Colon (tissue), 2 donors: Measurements from ENCODE around the gene UBE3D.

Experiments
- FAIRE-seq: peaks from 2 replicates; lab custom pipeline; 2012; peaks lifted over from hg19 to GRCh38; lab: Jason Lieb, UNC
- donor health status: control.
- donor health status: control.

The UBE3D gene, protein sequence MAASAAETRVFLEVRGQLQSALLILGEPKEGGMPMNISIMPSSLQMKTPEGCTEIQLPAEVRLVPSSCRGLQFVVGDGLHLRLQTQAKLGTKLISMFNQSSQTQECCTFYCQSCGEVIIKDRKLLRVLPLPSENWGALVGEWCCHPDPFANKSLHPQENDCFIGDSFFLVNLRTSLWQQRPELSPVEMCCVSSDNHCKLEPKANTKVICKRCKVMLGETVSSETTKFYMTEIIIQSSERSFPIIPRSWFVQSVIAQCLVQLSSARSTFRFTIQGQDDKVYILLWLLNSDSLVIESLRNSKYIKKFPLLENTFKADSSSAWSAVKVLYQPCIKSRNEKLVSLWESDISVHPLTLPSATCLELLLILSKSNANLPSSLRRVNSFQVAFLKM

GRCh38 chr6:83065511-83066192, at the start of gene UBE3D:
UBE3D (minus strand) TSS chr6:83065841; CDS start chr6:83065718, 123 bp downstream.
- FAIRE-seq, result no peak

DNA sequence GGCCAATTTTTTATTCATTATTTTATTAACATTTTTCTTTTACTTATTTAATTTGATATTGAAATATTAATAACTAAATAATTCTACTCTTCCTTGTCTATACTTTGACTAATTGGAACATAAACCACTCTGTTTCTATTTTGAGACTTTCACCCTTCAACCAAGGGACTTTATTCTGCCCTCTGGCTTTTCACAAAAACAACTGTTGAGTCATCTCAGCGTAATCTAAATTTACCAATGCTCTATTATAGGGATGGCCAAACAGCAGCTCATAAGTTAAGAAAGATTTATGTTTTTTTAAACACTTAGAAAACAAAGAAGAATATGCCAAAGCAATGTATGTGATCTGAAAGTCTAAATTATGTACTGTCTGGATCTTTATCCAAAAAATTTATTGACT, 48.5 kb upstream of the UBE3D start:
- no peak for FAIRE-seq

- no peak for FAIRE-seq
These were observed 47.6 kb upstream of the UBE3D start for GRCh38 chr6:83113258-83113657.

DNA sequence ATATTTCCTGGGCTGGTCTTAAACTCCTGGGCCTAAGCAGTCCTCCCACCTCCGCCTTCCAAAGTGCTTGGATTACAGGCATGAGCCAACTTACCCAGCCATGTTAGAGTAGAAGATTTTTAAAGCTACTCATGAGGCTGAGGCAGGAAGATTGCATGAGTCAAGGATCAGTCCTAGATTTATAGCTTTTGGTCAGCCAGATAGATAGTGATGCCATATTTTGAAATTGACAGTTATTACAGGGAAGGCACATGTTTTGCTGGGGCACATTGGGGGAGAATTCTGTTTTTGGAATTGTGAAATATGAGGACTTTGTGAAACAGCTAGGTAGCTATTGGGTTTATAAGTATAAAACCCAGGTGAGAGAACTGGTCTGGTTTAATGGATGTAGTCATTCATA, 42.7 kb upstream of the UBE3D start:
- FAIRE-seq, result no peak

DNA sequence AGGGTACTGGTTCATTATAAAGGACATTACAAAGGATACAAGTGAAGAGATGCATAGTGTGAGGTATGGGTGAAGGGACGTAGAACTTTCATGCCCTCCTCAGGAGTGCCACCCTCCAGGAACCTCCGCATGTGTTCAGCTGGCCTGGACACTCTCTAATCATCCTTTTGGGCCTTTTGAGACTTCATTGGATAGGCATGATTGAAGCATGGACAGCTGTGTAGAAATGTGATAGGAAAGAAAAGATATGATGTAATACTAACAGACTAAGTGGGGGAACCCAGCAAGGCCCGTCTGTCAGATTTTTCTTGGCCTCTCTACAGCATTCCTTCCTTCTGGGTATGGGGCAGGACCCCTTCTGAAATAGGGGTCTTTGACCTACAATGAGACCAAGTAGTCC, 32.9 kb upstream of the UBE3D start:
- no peak for FAIRE-seq

- no peak for FAIRE-seq
These were observed 32.0 kb upstream of the UBE3D start for GRCh38 chr6:83097675-83098074.

DNA sequence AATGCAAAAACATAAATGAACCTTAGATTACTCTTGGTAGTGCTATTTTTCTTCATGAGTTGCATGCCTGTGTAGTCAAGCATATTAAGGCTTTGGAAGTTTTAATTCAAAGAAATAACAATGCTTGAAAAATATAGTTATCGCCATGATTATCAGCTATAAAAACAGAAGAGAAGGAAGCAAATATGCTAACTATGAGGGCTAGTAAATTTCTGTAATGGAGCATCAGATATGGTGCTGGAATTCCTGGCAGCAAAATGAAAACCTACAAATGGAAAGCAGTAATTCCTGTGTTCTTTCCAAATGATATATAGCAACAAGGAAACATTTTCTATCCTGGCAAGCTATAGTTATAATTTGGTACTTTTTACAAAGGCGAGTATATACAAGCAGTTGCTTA, 31.6 kb upstream of the UBE3D start:
- FAIRE-seq, result no peak

DNA sequence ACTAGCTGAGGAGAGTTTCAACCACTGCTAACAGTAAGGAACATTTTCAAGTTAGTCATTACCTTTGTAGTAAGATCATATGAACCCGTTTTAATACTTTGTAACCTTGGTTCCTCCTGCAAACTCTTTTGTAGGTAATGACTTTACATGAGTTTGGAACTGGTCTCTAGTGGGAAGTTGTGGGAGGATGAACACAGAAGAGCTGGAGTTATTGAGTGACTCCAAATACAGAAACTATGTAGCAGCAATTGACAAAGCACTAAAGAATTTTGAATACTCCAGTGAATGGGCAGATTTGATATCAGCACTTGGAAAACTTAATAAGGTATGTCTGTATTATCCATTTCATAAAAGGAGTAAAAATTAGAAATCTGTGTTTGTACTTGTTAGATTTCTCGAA, 31.1 kb upstream of the UBE3D start:
- no peak for FAIRE-seq

DNA sequence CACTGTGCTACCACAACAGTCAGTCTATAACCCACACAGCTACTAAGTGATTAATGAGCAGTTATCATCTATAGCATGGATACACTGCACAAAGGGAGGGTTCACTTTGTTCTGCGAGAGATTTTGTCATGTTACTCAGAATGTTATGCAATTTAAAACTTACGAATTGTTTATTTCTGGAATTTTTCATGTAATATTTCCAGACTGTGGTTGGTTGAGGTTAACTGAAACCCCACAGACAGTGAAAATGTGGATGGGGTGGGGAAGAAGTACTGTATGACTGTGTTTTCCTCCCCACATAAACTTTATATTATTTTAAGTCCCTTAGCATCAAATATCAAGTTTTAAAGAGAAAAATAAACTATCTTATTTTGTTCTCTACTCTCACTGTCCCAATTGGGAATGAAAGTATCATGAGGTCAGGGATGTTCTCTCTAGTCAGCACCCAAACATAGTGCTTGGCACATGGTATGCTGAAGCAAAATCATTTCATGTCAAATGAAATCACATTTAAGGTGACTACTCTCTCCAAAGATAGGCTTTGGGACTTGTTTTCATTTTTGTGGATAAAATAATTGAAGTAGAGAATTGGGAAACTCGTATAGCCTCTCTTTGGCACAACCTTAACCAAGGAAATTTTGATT, 27.2 kb upstream of the UBE3D start:
- no peak for FAIRE-seq

GRCh38 chr6:83086751-83087150, 21.1 kb upstream of the UBE3D start:
- FAIRE-seq, result no peak

DNA sequence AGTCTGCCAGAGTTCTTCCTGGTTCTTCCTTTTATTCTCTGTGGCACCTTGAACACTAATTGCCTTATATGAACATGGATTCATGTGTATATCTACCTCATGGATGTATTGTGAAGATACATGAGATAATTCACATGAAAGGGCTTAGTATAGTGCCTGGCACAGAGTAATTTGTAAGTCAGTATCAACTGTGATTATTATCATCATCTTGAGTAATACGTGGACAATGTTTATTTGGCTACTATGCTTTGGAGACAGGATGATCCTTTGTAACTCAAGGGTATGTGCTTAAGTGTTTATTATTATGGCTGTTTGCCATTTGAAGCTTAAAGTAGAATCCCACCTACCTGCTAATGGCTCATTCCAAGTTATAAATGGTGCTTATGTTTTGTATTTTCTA, 17.8 kb upstream of the UBE3D start:
- FAIRE-seq, result no peak

DNA sequence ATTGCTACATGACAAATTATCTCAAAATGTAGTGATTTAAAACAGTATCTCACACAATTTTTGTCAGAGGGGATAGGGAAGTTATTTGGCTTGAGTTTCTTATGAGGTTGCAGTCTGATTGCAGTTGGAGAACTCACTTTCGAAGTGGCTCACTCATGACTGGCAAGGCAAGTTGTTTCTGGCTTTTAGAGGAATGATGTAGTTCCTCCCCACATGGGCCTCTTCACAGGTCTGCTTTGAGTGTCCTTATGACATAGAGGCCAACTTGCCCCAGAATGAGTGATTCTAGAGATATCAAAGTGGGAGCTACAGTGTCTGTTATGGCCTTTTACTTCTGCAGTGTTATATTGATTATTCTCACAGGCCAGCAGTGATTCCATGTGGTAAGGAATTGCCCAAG, 8.0 kb upstream of the UBE3D start:
- FAIRE-seq, result no peak

- FAIRE-seq, result no peak
These were observed 7.1 kb upstream of the UBE3D start for GRCh38 chr6:83072726-83073125.

GRCh38 chr6:83071707-83072106, 6.1 kb upstream of the UBE3D start:
- no peak for FAIRE-seq

GRCh38 chr6:83071023-83071422, 5.4 kb upstream of the UBE3D start:
- FAIRE-seq, result no peak

DNA sequence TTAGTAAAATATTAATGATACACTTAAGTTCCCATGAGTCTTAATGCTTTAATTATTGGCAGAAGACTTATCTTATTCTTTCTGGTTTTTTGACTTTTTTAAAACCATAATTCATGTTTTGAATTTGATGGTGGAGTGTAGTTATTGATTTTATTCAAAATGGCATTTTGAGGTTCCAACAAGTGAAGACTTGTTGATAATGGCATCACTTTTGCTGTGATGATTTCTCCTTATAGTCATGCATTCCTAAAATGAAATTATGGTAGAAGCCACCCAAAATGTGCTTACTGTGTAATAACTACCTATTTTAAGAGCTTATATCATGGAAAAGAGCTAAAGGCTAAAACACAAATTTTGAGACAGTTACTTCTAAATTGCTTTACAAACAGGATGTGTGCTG, 4.0 kb upstream of the UBE3D start:
- FAIRE-seq, result no peak

DNA sequence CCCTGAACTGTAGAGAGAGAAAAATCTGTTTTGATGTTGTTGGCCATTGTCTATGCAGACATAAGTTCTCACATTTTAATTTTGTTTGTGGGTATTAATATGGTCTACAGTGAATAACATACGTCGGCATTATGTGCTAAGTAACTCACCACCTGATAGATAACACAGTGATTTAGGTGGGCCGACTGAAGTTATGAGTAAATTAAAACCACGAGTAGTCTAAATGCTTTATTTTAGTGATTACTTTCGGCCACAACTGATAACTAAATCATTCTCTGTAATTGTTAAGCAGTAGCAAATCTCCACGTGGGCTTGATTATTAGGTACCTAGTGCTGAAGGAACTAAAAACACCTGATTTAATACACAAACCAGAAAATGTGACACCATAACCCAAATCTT, 3.0 kb upstream of the UBE3D start:
- no peak for FAIRE-seq

DNA sequence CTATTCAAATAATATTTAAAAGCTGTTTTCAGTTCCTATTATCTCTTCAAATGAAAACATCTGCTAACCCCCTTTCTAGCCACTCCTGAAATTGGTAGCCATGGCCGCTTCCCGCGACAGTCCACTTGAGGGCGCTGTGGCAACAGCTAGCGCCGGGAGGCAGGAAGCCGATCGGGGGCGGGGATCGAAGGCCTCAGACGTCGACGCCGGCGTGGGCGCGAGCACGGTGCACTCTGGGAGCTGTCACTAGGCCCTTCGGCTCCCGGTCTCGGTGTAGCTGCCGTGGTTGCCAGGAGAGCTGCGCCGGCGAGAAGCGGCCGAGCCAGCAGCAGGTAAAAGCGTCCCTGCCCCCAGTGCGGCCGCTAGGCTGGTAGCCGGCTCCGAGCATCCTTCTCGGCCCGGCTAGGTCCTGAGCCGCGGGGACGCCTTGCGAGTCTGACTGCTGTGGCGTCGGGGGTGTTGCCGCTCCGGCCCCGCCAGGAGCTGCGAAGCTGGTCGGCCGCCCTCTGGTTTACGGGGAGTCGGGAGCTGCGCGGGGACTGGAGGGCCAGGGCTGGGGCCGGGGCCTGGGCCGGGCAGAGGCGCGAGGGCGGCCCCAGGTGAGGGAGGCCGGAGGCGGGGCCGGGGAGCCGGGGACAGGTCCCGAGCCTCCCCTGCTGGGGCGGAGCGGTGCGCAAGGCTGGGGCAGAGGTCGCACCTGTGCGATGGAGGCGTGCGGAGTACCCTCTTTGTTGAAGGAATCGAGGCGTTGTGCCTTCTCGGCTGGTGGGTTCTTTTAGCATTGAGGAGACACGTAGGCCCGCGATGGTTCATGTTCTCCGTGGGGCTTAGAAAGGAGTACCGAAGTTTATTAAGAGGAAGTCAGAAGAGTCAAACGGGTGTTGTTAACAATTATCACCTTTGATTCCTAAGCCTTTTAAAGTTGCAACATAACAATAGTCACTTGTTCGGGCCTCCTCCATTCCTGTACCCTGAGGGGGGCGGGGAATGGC, 2.1 kb upstream of the UBE3D start, which contains the start of gene DOP1A:
Gene DOP1A, plus strand, starts transcription at position 224 of the 992 bp plus-strand sequence. CDS start 29,307 bp downstream, outside the sequence.
- peak; percentile 65 for FAIRE-seq

DNA sequence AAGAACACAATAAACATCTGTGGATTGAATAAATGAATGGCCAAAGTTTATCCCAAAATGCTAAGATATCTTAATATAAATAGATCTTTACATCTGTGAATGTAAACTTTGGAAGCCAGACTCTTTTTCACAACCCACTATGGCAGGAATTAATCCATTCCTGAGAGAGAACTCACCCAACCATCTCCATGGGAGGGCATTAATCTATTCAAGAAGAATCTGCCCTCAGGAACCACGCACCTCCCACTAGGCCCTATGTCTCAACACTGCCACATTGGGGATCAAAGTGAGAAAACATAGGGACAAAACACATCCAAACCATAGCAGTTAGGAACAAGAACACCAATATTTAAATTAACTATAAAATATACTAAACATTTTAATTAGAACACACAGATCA, 3.4 kb downstream of the UBE3D start:
- FAIRE-seq, result no peak

GRCh38 chr6:83061190-83061589, 4.5 kb downstream of the UBE3D start:
- FAIRE-seq, result no peak

DNA sequence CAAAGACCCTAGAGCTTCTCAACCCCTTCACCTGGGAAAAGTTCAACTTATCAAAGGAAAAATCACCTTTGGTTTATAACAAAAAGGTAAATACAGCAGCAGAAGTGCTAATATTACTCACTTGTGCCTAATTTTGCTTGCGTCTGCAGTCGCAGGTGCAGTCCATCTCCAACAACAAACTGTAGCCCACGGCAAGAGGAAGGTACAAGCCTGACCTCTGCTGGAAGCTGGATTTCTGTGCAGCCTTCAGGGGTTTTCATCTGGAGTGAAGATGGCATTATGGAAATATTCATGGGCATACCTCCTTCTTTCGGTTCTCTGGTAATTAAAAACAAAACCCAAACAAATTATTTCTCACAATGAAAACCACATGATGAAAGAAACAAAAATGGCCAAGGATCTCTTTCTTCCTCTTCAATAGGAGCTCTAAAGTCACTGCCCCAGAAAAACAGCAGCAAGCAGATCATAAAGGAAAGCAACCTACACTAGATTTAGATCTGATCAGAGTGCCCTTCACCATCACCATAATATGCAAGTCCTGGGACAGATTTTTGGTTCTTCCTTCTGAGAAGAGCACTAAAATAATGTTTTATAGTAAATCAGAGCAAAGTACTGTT, 7.8 kb downstream of the UBE3D start:
- FAIRE-seq, result no peak
